Measurements from ENCODE around the gene RFX1.
"Not testable (repeated sequence)": the region's sequence is repeated elsewhere in the genome, so short reads cannot be mapped to it uniquely, and the experiment has no call there.

Gene RFX1

GRCh38 chr19:14035706-14036105 is 29.6 kb upstream of the RFX1 start:
- no peak for DNase-seq
- H3K4me3 Mint-ChIP-seq = no peak overlapping the region
- H3K27ac Mint-ChIP-seq = no peak overlapping the region
- H3K9me3 Mint-ChIP-seq = no peaks in the 10 kb centered on the region
- H3K27me3 Mint-ChIP-seq = no peaks in the 10 kb centered on the region
- peaks cover 20% of the 10 kb centered on the region for H3K4me1 Mint-ChIP-seq (ENCODE audit: low read depth)
- H3K36me3 Mint-ChIP-seq (ENCODE audit: low read depth) = peaks cover 70% of the 10 kb centered on the region

GRCh38 chr19:14035159-14035558 is 29.0 kb upstream of the RFX1 start:
- not testable (repeated sequence) for H3K9me3 Mint-ChIP-seq, H3K4me3 Mint-ChIP-seq, H3K27me3 Mint-ChIP-seq, DNase-seq
- H3K27ac Mint-ChIP-seq = peak overlapping the region; percentile 29
- H3K4me1 Mint-ChIP-seq (ENCODE audit: low read depth) = peaks cover 20% of the 10 kb centered on the region
- H3K36me3 Mint-ChIP-seq (ENCODE audit: low read depth) = peaks cover 65% of the 10 kb centered on the region

GRCh38 chr19:14033946-14034345 is 27.8 kb upstream of the RFX1 start:
- Mint-ChIP-seq H3K36me3 (ENCODE audit: low read depth) (peaks cover 53% of the 10 kb centered on the region), H3K27me3 (no peaks in the 10 kb centered on the region), H3K27ac (peak overlapping the region; percentile 73), H3K4me3 (peak overlapping the region; percentile 38), H3K9me3 (no peaks in the 10 kb centered on the region), H3K4me1 (ENCODE audit: low read depth) (peaks cover 20% of the 10 kb centered on the region)
- no peak for DNase-seq

- Mint-ChIP-seq H3K36me3 (ENCODE audit: low read depth) (peaks cover 33% of the 10 kb centered on the region), H3K4me1 (ENCODE audit: low read depth) (peaks cover 20% of the 10 kb centered on the region), H3K9me3 (no peaks in the 10 kb centered on the region), H3K4me3 (peak within 1 kb of the TSS; percentile 93), H3K27me3 (no peaks in the 10 kb centered on the region), H3K27ac (peak within 1 kb of the TSS; percentile 94)
- peak; percentile 86 for DNase-seq
These were observed 25.8 kb upstream of the RFX1 start, which contains the start of gene IL27RA for GRCh38 chr19:14031719-14032480. Gene IL27RA, plus strand, starts transcription at chr19:14031762. Its CDS starts 111 bp downstream, at chr19:14031873.

- H3K27ac Mint-ChIP-seq = peak overlapping the region; percentile 75
- H3K9me3 Mint-ChIP-seq = no peaks in the 10 kb centered on the region
- H3K4me1 Mint-ChIP-seq (ENCODE audit: low read depth) = peaks cover 21% of the 10 kb centered on the region
- peaks cover 26% of the 10 kb centered on the region for H3K36me3 Mint-ChIP-seq (ENCODE audit: low read depth)
- H3K4me3 Mint-ChIP-seq = peak overlapping the region; percentile 93
- DNase-seq = no peak
- H3K27me3 Mint-ChIP-seq = no peaks in the 10 kb centered on the region
These were observed 25.0 kb upstream of the RFX1 start for GRCh38 chr19:14030997-14031718.

- peaks cover 12% of the 10 kb centered on the region for H3K36me3 Mint-ChIP-seq (ENCODE audit: low read depth)
- H3K9me3 Mint-ChIP-seq = no peaks in the 10 kb centered on the region
- H3K27ac Mint-ChIP-seq = no peak overlapping the region
- no peak overlapping the region for H3K4me3 Mint-ChIP-seq
- no peak for DNase-seq
- H3K27me3 Mint-ChIP-seq = no peaks in the 10 kb centered on the region
- H3K4me1 Mint-ChIP-seq (ENCODE audit: low read depth) = peaks cover 18% of the 10 kb centered on the region
These were observed 22.8 kb upstream of the RFX1 start for GRCh38 chr19:14028901-14029300.

- Mint-ChIP-seq H3K27me3 (no peaks in the 10 kb centered on the region), H3K4me1 (ENCODE audit: low read depth) (peaks cover 22% of the 10 kb centered on the region), H3K36me3 (ENCODE audit: low read depth) (peaks cover 9% of the 10 kb centered on the region), H3K9me3 (no peaks in the 10 kb centered on the region), H3K4me3 (no peak within 1 kb of the TSS), H3K27ac (no peak within 1 kb of the TSS)
- DNase-seq = no peak
These were observed 21.8 kb upstream of the RFX1 start, which contains the start of gene RLN3 for GRCh38 chr19:14027856-14028450. Gene RLN3, plus strand, starts transcription at chr19:14028148. Its CDS starts 57 bp downstream, at chr19:14028205.

- H3K4me3 Mint-ChIP-seq; H3K27me3 Mint-ChIP-seq; H3K9me3 Mint-ChIP-seq; H3K27ac Mint-ChIP-seq; H3K36me3 Mint-ChIP-seq (ENCODE audit: low read depth); DNase-seq: not testable (repeated sequence)
- peaks cover 17% of the 10 kb centered on the region for H3K4me1 Mint-ChIP-seq (ENCODE audit: low read depth)
These were observed 20.6 kb upstream of the RFX1 start for GRCh38 chr19:14026652-14027192.

GRCh38 chr19:14023404-14024235 is 17.5 kb upstream of the RFX1 start:
- H3K4me1 Mint-ChIP-seq (ENCODE audit: low read depth) = peaks cover 13% of the 10 kb centered on the region

GRCh38 chr19:14022469-14022868 is 16.3 kb upstream of the RFX1 start:
- H3K27me3 Mint-ChIP-seq = no peaks in the 10 kb centered on the region
- H3K36me3 Mint-ChIP-seq (ENCODE audit: low read depth) = no peaks in the 10 kb centered on the region
- H3K27ac Mint-ChIP-seq = no peak overlapping the region
- no peaks in the 10 kb centered on the region for H3K9me3 Mint-ChIP-seq
- no peak for DNase-seq
- H3K4me1 Mint-ChIP-seq (ENCODE audit: low read depth) = peaks cover 13% of the 10 kb centered on the region
- no peak overlapping the region for H3K4me3 Mint-ChIP-seq

More at GRCh38 chr19:14023404-14024235, 17.5 kb upstream of the RFX1 start:
- Mint-ChIP-seq H3K27ac (no peak overlapping the region), H3K36me3 (ENCODE audit: low read depth) (no peaks in the 10 kb centered on the region), H3K9me3 (no peaks in the 10 kb centered on the region), H3K4me3 (no peak overlapping the region), H3K27me3 (no peaks in the 10 kb centered on the region)
- no peak for DNase-seq

- H3K4me1 Mint-ChIP-seq (ENCODE audit: low read depth) = peaks cover 12% of the 10 kb centered on the region
These were observed 15.4 kb upstream of the RFX1 start for GRCh38 chr19:14021474-14021873.

GRCh38 chr19:14019739-14020138 is 13.6 kb upstream of the RFX1 start:
- peaks cover 13% of the 10 kb centered on the region for H3K4me1 Mint-ChIP-seq (ENCODE audit: low read depth)
- DNase-seq; H3K27ac Mint-ChIP-seq; H3K4me3 Mint-ChIP-seq; H3K9me3 Mint-ChIP-seq; H3K27me3 Mint-ChIP-seq; H3K36me3 Mint-ChIP-seq (ENCODE audit: low read depth): not testable (repeated sequence)

More at GRCh38 chr19:14021474-14021873, 15.4 kb upstream of the RFX1 start:
- no peak overlapping the region for H3K4me3 Mint-ChIP-seq
- no peak overlapping the region for H3K27ac Mint-ChIP-seq
- no peaks in the 10 kb centered on the region for H3K27me3 Mint-ChIP-seq
- no peaks in the 10 kb centered on the region for H3K9me3 Mint-ChIP-seq
- no peaks in the 10 kb centered on the region for H3K36me3 Mint-ChIP-seq (ENCODE audit: low read depth)
- DNase-seq = no peak

- peaks cover 13% of the 10 kb centered on the region for H3K4me1 Mint-ChIP-seq (ENCODE audit: low read depth)
- H3K4me3 Mint-ChIP-seq = no peak overlapping the region
- no peaks in the 10 kb centered on the region for H3K36me3 Mint-ChIP-seq (ENCODE audit: low read depth)
- H3K27ac Mint-ChIP-seq = no peak overlapping the region
- DNase-seq = no peak
- H3K27me3 Mint-ChIP-seq = no peaks in the 10 kb centered on the region
- H3K9me3 Mint-ChIP-seq = no peaks in the 10 kb centered on the region
These were observed 13.0 kb upstream of the RFX1 start for GRCh38 chr19:14019100-14019499.

GRCh38 chr19:14015524-14016035 is 9.5 kb upstream of the RFX1 start:
- no peaks in the 10 kb centered on the region for H3K36me3 Mint-ChIP-seq (ENCODE audit: low read depth)
- H3K27me3 Mint-ChIP-seq = no peaks in the 10 kb centered on the region
- H3K4me3 Mint-ChIP-seq = no peak overlapping the region
- DNase-seq = no peak
- no peak overlapping the region for H3K27ac Mint-ChIP-seq
- no peaks in the 10 kb centered on the region for H3K9me3 Mint-ChIP-seq
- peaks cover 6% of the 10 kb centered on the region for H3K4me1 Mint-ChIP-seq (ENCODE audit: low read depth)

All from activated T-cell treated with anti-CD3 and anti-CD28 coated beads, Interleukin-2, amount 50 U/mL, for 24 hours (primary cell).